Spinal cord (tissue), 10 donors: ENCODE measurements around the gene GDPD3. TPM values are rescaled to one million over a fixed set of nuclear protein-coding genes. Genes with fewer than 3 reads are reported as not detected.

Experiments used
- DNase-seq, 6 donors: peaks; one replicate each; pipeline versions ENCODE4 v3.0.0 to v3.0.0-alpha.2; 2013 to 2015; ENCODE audit warnings: low spot score in 6 of 6, low read depth in 4 of 6
- H3K27ac ChIP-seq: one replicate; pipeline ENCODE4 v1.5.1; 2013; ENCODE audit warnings: low read depth, low read length, control low read depth
- H3K27me3 ChIP-seq: one replicate; pipeline ENCODE4 v1.6.1; 2013; ENCODE audit warnings: low read length; ENCODE audit not compliant: control insufficient read depth, insufficient read depth
- H3K36me3 ChIP-seq: one replicate; pipeline ENCODE4 v1.6.1; 2013; ENCODE audit warnings: low read length; ENCODE audit not compliant: control insufficient read depth, insufficient read depth
- H3K4me1 ChIP-seq: one replicate; pipeline ENCODE4 v1.6.1; 2013; ENCODE audit warnings: low read length; ENCODE audit not compliant: control insufficient read depth, insufficient read depth
- H3K4me3 ChIP-seq: one replicate; pipeline ENCODE4 v1.5.1; 2013; ENCODE audit warnings: low read depth, low read length, control low read depth
- H3K9me3 ChIP-seq: one replicate; pipeline ENCODE4 v1.6.1; 2013; ENCODE audit warnings: low read length; ENCODE audit not compliant: control insufficient read depth, insufficient read depth
- WGBS: methylation state at CpG from one replicate; pipeline ENCODE4 v1.1.5; 2013; ENCODE audit warnings: missing lambda C conversion rate; ENCODE audit not compliant: insufficient coverage; 5-methylcytosine and 5-hydroxymethylcytosine counted together
- polyA plus RNA-seq, 2 donors: library from polyadenylated mRNA; unstranded; fragments of 120-200 nt; gene quantifications; one replicate each; pipeline ENCODE4 v1.2.1, GENCODE V29; 2013; ENCODE audit not compliant: insufficient read length in 2 of 2
- total RNA-seq, 2 donors: library from RNA; depleted of rRNA in 1 of 2; stranded (reverse); fragments of 120-200 nt in 1 of 2; fragments of >200 nt in 1 of 2; gene quantifications; one replicate each; pipeline versions ENCODE4 v1.2.3 to v1.2.4, GENCODE V29; 2013 to 2014
- donor health status: healthy.

GDPD3 gene
- total and polyA plus RNA-seq, 4 donors: 1.2 to 10.9 (median 5.8) TPM

- Histone ChIP-seq H3K36me3 (peaks cover 86% of the 10 kb centered on the region), H3K9me3 (no peaks in the 10 kb centered on the region), H3K27ac (no peak overlapping the region), H3K4me1 (peaks cover 4% of the 10 kb centered on the region), H3K4me3 (no peak overlapping the region), H3K27me3 (no peaks in the 10 kb centered on the region)
- 95% methylated on average over 23 of the region's 24 CpGs for WGBS
- no peak for DNase-seq
These were observed 29.9 kb downstream of the GDPD3 start for GRCh38 chr16:30083216-30084055.

- Histone ChIP-seq H3K36me3 (peaks cover 94% of the 10 kb centered on the region), H3K4me3 (no peak overlapping the region), H3K27ac (no peak overlapping the region), H3K27me3 (no peaks in the 10 kb centered on the region), H3K4me1 (peaks cover 7% of the 10 kb centered on the region), H3K9me3 (no peaks in the 10 kb centered on the region)
- WGBS: 86% methylated on average over 18 of the region's 20 CpGs
- DNase-seq: no peak
These were observed 30.7 kb downstream of the GDPD3 start for GRCh38 chr16:30082545-30083090.

- Histone ChIP-seq H3K9me3 (no peaks in the 10 kb centered on the region), H3K4me3 (no peak overlapping the region), H3K4me1 (peaks cover 26% of the 10 kb centered on the region), H3K27ac (no peak overlapping the region), H3K27me3 (no peaks in the 10 kb centered on the region), H3K36me3 (peaks cover 76% of the 10 kb centered on the region)
- DNase-seq: no peak
- 87% methylated on average over 6 of the region's 7 CpGs for WGBS
These were observed 33.9 kb downstream of the GDPD3 start for GRCh38 chr16:30079480-30079879.

- H3K36me3 ChIP-seq: peaks cover 74% of the 10 kb centered on the region
- H3K9me3 ChIP-seq: no peaks in the 10 kb centered on the region
- no peak for DNase-seq
- no peaks in the 10 kb centered on the region for H3K27me3 ChIP-seq
- 85% methylated on average over 7 of the region's 7 CpGs for WGBS
- H3K27ac ChIP-seq: no peak overlapping the region
- peaks cover 26% of the 10 kb centered on the region for H3K4me1 ChIP-seq
- no peak overlapping the region for H3K4me3 ChIP-seq
These were observed 34.6 kb downstream of the GDPD3 start for GRCh38 chr16:30078744-30079143.

- WGBS: 86% methylated on average over 6 of the region's 6 CpGs
These were observed 35.7 kb downstream of the GDPD3 start for GRCh38 chr16:30077656-30078055.

GRCh38 chr16:30076276-30076791 is 37.0 kb downstream of the GDPD3 start:
- WGBS: 5% methylated on average over 32 of the region's 33 CpGs
- Histone ChIP-seq H3K4me1 (peaks cover 26% of the 10 kb centered on the region), H3K27ac (peak overlapping the region; percentile 88), H3K4me3 (peak overlapping the region; percentile 91), H3K9me3 (no peaks in the 10 kb centered on the region), H3K36me3 (peaks cover 73% of the 10 kb centered on the region), H3K27me3 (no peaks in the 10 kb centered on the region)
- no peak for DNase-seq

More at GRCh38 chr16:30077656-30078055, 35.7 kb downstream of the GDPD3 start:
- Histone ChIP-seq H3K27ac (no peak overlapping the region), H3K4me1 (peaks cover 26% of the 10 kb centered on the region), H3K27me3 (no peaks in the 10 kb centered on the region), H3K36me3 (peaks cover 74% of the 10 kb centered on the region), H3K4me3 (no peak overlapping the region), H3K9me3 (no peaks in the 10 kb centered on the region)
- no peak for DNase-seq

- under 1% methylated on average over 59 of the region's 67 CpGs for WGBS
- Histone ChIP-seq H3K36me3 (peaks cover 73% of the 10 kb centered on the region), H3K4me3 (peak within 1 kb of the TSS; percentile 91), H3K9me3 (no peaks in the 10 kb centered on the region), H3K27me3 (no peaks in the 10 kb centered on the region), H3K4me1 (peaks cover 22% of the 10 kb centered on the region), H3K27ac (peak within 1 kb of the TSS; percentile 88)
- peak in 5 of 6 donors; percentile 72 to 96 (median 85) for DNase-seq
These were observed 37.6 kb downstream of the GDPD3 start, which contains the start of gene PPP4C for GRCh38 chr16:30075503-30076275. Gene PPP4C (plus strand): TSS chr16:30075994. CDS start chr16:30076378, 384 bp downstream.

- Histone ChIP-seq H3K27me3 (no peaks in the 10 kb centered on the region), H3K27ac (peak overlapping the region; percentile 36), H3K9me3 (no peaks in the 10 kb centered on the region), H3K36me3 (peaks cover 75% of the 10 kb centered on the region), H3K4me3 (no peak overlapping the region), H3K4me1 (peaks cover 48% of the 10 kb centered on the region)
- DNase-seq: no peak
These were observed 42.8 kb downstream of the GDPD3 start for GRCh38 chr16:30070490-30070889.

- H3K27ac ChIP-seq: peak overlapping the region; percentile 36
These were observed 43.5 kb downstream of the GDPD3 start for GRCh38 chr16:30069611-30070462.

More at GRCh38 chr16:30069611-30070462, 43.5 kb downstream of the GDPD3 start:
- peaks cover 43% of the 10 kb centered on the region for H3K4me1 ChIP-seq
- H3K9me3 ChIP-seq: no peaks in the 10 kb centered on the region
- H3K4me3 ChIP-seq: no peak overlapping the region
- 45% methylated on average over 14 of the region's 31 CpGs for WGBS
- peak in 1 of 6 donors; percentile 77 for DNase-seq
- peaks cover 75% of the 10 kb centered on the region for H3K36me3 ChIP-seq
- no peaks in the 10 kb centered on the region for H3K27me3 ChIP-seq
